ENCODE results near the gene TMEM125.
A peak's percentile ranks its signal among the peaks of the same experiment; 100 is the strongest.

The TMEM125 gene

DNA sequence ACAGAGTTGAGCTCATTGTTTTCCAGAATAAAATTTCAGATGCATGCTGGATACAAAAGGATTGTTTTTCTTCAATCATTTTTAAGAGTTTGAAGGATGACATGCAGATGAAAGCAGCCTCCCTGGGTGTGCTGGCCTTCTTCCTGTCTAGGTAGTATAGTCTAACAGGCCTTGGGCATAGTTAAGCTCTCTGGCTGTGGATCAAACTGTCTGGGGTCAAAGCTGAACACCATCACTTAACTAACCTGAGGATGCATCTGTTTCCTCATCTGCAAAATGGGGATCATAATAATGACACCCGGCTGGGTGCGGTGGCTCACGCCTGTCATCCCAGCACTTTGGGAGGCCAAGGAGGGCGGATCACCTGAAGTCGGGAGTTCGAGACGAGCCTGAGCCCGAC lies 25.0 kb downstream of the TMEM125 start:
- no peak for DNase-seq

DNA sequence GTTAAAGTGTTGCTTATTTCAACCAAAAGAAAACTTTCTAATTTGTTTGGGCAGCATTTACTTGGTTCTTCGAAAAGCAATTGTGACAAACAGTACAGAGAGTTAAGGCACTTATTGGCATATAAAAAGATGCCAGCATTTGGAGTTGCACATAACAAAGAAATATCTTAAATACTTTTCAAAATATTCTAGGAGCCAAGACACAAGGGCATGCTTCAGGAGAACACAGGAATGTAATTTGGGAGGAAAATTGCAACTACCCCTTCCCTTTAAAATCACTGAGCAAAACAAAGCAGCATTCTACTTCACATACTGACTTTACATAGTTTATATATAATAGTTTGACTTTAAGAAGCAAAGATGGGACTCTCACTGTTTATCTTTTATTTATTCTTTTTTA lies 26.4 kb downstream of the TMEM125 start:
- DNase-seq: no peak

DNA sequence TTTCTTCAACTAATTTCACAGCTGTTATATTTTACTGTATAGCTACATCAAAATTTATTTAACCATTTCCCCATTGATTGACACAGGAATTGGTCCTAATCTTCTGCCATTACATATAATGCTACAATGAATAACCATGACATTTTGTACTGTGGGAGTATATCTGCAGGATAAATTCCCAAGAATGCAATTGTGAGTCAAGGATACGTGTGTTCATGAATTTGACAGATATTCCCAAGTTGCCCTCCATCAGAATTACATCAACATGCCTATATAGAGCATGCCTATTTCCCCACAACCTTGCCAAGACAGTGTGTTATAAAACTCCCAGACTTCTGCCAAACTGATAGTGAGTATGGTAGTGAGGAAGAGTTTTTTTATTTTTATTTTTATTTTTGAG lies 28.3 kb downstream of the TMEM125 start:
- no peak for DNase-seq

DNA sequence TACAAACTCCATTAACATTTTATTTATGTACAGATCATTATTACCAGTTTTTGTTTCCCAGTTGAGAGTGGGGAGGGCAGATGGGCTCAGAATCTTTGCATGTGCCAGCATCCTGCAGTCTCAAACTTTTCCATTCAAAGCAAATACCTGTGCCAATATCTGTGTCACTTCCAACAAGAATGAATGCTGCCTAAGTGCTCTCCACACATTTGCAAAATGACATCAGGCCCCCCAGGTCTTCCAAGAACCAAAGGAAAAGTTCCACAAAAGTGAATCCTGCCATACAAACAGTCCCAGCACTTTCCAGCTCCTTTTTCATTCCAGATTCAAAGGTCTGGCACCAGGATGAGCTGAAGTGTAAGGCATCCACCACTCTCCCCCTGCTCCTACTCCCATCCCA lies 29.3 kb downstream of the TMEM125 start:
- DNase-seq: no peak

DNA sequence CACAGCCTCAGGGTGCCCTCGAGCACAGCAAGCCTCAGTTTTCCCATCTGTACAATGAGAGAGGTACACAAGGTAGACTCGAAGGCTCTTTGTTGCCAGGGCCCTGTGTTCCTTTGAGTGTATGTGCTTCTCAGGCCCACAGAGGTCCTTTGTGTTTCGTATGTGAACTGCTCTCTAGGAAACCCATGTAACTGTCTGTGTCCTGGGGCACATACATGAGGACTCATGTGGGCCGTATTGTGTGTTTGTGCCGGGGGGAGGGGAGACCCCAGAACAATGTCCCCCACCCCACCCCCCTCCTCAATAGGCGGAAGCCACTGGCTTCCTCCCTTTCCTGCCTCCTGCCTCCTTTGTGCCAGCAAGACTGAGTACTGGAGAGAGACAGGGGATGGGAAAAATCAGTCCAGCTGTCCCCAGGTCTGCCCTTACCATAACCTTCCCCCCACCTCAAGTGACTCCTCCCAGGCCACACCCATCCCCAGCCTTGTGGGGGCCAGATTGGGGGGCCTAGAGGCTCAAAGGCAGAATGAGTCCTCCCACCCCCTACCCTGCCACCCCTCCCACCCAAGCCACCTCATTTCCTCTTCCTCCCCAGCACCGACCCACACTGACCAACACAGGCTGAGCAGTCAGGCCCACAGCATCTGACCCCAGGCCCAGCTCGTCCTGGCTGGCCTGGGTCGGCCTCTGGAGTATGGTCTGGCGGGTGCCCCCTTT lies 30.8 kb downstream of the TMEM125 start, which contains the start of gene TIE1:
Gene TIE1 (plus strand): TSS at position 605 of the 717 bp plus-strand sequence. CDS start 90 bp downstream, at position 695.
- DNase-seq: peak; percentile 44

DNA sequence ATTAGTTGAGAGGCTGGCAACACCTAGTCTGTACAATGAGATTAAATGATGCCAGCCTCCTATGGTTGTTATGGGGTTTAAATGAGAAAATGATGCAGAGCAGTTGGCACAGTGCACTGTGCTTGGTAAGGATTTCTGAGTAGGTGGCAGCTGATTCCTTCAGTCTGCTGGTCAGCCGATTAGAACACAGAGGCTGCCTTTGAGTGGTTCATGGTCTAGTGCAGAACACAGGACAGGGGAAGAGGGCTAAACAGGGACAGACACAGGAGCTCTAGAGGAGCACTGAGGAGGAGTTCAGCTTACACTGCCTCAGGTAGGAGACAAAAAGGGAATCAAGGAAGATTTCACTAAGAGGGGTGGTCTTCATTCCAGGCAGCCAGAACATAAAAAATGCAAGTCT lies 32.4 kb downstream of the TMEM125 start:
- DNase-seq: no peak

DNA sequence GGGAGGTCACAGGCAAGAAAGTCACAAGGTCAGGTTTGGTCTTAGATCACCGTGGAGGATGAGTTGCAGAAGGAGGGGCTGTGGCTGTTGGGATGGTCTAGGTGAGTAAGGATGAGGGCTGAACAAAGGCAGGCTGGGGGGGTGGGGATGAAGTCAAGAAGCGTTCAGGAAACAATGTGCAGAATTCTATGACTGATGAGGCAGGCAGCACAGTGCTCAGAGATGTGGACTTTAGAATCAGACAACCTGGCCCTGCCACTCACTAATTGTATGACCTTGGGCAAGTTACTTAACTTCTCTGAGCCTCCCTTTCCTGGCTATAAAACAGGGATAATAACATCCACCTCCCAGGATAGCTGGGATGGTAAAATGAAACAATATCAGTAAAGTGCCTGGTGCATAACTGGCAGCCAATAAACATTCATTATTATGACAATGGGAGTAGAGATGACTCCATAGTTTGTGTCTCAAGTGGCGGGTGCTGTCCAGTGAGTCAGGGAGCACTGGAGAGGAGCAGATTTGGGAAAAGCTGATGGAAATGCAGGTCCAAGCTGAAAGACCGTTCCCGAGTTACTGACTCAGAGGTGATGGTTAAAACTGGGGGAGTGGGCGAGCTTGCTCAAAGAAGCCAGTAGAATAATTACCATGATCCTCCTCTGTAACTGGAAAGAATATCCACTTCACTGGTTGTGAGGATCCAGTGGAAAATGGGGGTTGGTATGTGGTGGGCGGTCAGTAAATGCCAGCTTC lies 33.1 kb downstream of the TMEM125 start:
- no peak for DNase-seq

DNA sequence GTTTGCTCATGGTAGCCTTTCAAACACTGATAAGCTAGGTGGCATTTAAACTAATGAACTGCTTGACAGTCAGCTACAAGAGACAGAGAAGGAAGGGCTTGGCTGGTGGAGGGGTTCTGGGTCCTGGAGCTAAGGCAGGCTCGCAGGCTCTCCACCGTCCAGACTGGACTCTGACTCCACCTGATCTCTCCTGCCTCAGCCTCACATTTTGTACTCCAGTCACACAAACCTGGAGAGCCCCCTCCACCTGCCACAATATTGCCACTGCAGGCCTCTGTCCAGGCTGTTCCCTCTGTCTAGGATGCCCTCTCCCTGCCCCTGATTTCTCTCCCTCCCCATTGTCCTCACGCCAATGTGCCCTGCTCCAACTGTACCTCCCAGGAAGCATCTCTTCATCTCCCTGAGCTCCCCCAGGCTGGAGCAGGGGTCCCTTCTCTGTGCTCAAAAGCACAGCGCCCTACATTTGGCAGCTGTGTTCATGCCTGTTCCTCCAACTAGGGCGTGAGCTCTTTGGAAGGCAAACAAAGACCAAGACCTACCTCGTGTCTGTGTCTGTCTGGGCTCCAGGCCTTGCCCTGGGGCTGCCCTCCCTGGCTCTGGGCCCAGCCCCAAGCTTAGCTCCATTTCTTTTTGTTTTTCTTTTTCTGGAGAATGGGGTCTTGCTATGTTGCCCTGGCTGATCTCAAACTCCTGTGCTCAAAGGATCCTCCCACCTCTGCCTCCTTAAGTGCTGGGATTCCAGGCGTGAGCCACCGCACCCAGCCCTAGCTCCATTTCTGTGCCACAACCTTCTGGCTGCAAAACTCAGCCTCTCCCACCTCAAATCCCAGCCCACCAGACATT lies 33.9 kb downstream of the TMEM125 start:
- no peak for DNase-seq

DNA sequence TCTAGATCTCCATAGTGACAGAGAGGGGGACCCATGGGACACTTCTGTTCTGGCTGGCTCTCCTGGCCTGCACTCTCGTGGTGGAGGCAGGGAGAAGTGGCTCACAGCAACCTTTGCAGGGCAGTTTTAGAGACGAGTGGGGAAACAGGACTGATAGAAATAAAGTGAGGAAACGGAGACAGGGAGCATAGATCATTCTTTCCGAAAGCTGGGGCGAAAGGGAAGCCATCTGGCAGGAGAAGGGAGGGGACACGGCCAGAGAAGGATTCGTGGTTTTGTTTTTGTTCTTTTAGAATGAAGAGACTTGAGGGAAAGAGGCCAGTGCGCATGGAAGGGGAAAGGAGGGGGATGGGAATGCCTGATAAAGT lies 34.5 kb downstream of the TMEM125 start:
- peak; percentile 58 for DNase-seq

DNA sequence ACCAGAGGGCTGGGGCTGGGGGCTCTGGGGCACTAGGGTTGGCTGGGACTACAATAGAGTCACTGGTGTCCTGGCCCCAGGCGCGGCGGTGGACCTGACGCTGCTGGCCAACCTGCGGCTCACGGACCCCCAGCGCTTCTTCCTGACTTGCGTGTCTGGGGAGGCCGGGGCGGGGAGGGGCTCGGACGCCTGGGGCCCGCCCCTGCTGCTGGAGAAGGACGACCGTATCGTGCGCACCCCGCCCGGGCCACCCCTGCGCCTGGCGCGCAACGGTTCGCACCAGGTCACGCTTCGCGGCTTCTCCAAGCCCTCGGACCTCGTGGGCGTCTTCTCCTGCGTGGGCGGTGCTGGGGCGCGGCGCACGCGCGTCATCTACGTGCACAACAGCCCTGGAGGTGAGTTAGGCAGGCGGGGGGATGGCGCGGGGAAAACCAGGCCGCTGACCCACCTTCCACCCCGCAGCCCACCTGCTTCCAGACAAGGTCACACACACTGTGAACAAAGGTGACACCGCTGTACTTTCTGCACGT lies 35.1 kb downstream of the TMEM125 start:
- DNase-seq: no peak

DNA sequence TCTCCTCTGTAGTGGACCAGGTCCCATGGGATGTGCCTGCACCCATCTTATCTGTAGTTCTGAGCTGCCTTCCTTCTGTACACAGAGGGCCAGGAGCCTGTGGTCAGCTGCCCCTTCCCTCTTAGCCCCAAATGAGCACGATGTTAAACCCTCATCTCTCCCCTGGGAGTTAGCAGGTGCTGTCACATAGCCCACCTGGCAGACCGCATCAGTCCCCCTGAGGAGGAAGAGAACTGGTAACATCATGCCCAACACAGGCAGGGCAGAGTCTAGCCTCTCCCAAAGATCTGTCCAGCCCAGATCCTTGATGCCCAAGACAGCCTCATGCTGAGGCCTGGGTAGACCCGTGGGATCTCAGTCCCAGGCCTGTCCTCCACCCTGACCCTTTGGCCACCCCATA lies 35.7 kb downstream of the TMEM125 start:
- DNase-seq: no peak

DNA sequence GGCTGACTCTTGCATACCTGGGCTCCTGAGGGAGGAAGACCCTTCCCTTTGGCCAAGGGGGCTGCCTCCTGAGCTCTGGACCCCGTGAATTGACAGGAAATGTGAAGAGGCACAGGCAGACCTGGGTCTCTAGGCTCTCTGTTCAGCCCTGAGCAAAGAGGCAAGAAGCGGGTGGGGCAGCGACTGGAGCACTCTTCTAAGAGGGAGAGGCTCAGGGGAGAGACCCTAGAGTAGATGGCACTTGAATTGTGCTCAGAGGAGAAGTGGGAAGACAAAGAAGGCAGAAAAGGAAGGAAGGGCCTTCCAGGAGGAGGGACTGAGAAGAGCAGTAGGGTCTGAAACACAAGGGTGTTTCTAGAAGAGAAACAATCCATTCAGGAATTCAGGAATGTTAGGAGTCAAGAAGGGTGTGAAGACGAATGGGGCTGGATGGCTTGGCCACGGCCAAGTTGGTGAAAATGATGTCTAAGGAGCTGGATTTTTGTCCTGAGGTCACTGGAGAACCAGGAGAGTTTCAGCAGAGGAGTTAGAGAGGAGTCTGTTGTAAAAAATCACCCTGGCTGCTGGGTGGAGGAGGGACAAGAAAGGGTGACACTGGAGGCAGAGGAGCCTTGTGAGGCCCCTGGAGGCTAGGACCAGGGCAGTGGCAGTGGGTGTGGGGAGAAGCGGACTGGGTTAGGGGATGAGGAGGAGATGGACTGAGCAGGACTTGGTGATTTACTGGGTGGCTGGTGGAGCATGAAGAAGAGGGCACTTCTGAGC lies 36.3 kb downstream of the TMEM125 start:
- DNase-seq: no peak

DNA sequence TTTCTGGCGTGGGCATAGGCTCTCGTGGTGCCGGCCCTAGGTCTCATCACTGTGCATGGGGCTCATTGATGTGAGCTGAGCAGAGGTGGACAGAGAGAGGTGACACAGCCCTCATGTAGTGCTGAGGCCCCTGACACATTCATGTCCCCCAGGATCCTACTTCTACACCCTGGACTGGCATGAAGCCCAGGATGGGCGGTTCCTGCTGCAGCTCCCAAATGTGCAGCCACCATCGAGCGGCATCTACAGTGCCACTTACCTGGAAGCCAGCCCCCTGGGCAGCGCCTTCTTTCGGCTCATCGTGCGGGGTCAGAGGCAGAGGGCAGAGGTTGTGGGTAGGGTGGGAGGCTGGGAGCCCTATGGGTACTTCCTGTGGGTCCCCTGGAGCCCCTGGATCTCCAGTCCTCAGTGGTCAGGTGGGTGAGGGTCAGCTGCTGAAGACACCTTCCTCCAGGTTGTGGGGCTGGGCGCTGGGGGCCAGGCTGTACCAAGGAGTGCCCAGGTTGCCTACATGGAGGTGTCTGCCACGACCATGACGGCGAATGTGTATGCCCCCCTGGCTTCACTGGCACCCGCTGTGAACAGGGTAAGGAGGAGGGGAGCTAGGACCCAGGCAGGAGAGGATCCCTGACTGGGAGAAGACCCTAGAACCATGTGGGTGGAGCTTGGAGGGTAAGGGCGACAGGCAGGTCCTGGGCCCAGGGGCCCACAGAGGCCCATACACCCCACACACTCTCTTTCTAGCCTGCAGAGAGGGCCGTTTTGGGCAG lies 37.1 kb downstream of the TMEM125 start:
- no peak for DNase-seq

DNA sequence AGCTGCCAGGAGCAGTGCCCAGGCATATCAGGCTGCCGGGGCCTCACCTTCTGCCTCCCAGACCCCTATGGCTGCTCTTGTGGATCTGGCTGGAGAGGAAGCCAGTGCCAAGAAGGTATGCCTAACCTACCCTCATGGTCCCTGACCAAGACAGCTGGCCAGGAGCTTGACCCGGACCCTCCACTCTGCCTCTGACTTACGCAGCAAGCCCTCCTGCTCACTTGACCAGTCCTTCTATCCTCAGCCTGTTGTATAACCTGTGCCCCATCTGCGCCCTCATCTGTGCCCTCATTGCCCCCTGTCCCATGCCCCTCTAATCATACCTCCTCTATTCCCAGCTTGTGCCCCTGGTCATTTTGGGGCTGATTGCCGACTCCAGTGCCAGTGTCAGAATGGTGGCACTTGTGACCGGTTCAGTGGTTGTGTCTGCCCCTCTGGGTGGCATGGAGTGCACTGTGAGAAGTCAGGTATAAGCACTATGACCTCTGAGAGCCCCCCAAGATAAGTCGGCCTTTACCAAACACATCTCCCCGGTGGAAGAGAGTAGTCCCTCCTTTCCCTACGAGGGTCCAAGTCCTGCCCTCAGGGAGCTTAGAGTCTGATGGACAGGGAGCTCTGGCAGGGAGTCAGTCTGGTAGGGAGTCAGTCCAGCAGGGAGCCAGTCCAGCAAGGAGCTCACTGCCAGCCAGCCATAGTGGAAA lies 37.8 kb downstream of the TMEM125 start:
- no peak for DNase-seq

DNA sequence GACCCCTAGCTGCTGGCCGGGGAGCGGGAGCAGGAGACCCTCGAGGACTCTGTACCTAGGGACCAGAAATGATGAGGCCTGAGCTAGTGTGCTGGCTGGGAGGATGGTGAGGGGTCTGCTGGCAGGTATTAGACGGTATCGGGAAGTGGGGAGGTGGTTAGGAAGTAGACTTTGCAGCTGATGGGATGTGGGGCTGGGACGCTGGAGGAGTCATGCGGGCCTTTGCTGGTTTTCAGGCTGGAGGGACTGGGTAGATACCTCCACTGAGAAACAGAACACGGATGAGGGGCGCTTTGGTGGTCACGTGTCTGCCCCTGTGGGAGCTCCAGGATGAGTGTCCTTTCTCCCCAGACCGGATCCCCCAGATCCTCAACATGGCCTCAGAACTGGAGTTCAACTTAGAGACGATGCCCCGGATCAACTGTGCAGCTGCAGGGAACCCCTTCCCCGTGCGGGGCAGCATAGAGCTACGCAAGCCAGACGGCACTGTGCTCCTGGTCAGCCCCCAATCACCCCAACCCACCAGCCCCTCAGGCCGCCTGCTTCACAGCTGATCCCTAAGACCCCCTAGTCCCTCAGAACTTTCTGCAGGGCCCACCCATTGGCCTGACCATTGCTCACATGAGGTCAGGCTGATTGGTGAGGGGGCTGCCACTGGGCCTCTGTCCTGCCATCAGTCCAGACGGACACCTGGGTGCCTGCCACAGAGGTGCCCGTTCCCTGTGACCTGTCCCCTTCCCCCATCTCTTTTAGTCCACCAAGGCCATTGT lies 39.0 kb downstream of the TMEM125 start:
- DNase-seq: no peak

DNA sequence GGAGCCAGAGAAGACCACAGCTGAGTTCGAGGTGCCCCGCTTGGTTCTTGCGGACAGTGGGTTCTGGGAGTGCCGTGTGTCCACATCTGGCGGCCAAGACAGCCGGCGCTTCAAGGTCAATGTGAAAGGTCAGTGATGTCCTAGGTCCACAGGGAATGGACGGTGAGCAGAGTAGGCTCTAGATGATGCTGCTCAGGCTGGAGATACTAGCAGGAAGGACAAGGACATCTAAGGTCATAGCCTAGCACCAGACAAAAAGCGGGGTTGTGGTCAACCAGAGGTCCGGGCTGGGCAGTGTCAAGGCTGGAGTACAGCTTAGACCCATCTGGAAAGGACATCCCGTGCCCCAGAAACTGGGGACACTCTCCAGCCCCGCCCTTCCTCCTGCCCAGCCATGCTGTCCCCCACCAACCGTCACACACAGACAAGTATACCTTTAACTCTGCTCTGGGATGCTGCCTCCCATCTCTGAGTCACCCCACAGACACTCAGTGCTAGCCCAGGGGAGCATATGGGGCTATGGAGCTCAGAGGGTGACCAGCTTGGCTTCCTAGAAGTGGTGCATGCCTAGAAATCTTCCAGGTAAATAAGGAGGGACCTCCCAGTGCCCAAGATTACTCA lies 39.7 kb downstream of the TMEM125 start:
- no peak for DNase-seq

DNA sequence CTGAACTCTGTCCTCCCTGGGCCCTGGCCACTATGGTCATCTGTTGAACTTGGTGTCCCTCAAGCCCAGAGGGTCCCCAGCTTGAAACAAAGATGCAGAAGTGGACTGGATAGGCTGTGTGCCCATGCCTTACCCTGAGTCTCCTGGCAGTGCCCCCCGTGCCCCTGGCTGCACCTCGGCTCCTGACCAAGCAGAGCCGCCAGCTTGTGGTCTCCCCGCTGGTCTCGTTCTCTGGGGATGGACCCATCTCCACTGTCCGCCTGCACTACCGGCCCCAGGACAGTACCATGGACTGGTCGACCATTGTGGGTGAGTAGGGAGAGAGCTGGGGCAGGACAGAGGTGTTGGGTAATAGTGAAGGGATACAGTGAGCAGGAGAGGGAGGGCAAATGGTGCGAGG lies 41.7 kb downstream of the TMEM125 start:
- no peak for DNase-seq

DNA sequence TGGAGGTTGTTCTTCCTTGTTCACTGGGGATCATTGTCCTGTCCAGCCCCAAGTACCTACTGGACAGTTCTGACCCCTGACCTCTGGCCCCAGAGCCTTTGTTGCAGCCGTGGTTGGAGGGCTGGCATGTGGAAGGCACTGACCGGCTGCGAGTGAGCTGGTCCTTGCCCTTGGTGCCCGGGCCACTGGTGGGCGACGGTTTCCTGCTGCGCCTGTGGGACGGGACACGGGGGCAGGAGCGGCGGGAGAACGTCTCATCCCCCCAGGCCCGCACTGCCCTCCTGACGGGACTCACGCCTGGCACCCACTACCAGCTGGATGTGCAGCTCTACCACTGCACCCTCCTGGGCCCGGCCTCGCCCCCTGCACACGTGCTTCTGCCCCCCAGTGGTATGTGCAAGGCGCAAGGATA lies 42.4 kb downstream of the TMEM125 start:
- DNase-seq: no peak

DNA sequence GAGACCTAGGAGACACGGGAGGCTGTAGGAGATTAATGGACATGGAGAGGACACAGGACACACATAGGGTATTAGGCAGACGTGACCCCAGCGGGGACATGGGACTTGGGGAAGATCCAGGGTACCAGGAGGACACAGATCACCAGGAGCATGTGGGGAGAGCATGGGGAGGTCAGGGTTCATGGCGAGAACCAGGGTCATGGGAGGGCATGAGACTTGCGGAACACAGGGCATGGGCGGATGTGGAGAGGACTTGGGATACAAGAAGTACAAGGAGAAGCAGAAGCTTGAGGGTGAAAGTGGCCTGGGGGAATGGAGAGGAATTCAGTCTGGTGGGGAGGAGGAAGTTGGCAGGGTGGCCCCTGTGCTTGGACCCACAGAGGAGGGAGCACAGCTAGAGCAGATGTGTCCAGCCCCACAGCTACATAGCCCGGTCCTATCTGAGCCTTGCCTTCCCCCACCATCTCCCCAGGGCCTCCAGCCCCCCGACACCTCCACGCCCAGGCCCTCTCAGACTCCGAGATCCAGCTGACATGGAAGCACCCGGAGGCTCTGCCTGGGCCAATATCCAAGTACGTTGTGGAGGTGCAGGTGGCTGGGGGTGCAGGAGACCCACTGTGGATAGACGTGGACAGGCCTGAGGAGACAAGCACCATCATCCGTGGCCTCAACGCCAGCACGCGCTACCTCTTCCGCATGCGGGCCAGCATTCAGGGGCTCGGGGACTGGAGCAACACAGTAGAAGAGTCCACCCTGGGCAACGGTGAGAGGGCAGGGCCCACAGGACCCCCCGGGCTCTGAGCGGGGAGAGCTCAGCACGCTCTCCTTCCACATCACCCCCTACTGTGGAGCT lies 43.1 kb downstream of the TMEM125 start:
- no peak for DNase-seq

Measured in femur (tissue), 1 donor.